GM19395 (cell line): ENCODE measurements around the gene RPRD1B.

Experiments
- ATAC-seq: cut with Tn5 transposase; IDR thresholded peaks from one replicate; pipeline ENCODE4 v1.9.1; 2021; ENCODE audit warnings: mild to moderate bottlenecking, moderate library complexity; ENCODE audit not compliant: unreplicated experiment

The RPRD1B gene, protein sequence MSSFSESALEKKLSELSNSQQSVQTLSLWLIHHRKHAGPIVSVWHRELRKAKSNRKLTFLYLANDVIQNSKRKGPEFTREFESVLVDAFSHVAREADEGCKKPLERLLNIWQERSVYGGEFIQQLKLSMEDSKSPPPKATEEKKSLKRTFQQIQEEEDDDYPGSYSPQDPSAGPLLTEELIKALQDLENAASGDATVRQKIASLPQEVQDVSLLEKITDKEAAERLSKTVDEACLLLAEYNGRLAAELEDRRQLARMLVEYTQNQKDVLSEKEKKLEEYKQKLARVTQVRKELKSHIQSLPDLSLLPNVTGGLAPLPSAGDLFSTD

GRCh38 chr20:38033330-38034107 is at the start of gene RPRD1B, which contains the start of gene TTI1:
RPRD1B (plus strand) TSS chr20:38033746; CDS start chr20:38033948, 202 bp downstream.
TTI1 (minus strand) TSS chr20:38033456; CDS start chr20:38013816, 19,640 bp downstream.
- peak; percentile 81 for ATAC-seq

DNA sequence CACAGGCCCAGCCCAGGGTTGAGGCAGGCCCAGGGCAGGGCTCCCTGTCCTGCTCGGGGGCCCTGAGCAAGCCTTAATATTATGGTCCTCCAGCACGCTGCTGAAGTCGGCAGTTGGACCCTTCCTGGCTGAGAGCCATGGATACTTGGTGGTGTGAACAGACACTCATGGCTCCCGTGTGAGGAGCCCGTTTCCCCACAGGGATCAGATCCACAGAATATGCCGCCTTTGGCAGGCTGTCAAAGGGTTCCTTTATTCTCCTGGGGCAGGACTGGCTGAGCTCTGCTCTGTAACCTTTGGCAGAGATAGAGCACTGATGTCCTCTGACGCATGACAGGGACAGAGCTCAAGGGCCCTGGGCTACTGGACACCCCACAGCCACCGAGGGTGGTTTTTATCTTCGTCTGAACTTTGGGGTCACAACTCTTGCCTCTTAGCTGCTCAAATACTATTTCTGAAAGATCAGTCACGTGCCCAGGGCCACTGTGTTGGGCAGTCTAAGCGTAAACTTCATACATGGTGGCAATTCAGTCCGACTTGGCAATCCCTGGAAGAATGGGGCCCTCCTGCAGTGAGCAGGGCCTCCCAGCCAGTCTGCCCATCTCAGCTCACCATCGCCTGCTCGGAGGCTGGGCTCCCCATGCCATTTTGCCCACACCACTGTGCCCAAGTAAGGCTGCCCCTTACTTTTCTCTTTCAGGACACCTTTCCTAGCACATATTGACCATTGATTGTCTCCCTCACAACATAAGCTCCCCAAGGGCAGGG is 49.3 kb upstream of the RPRD1B start:
- no peak for ATAC-seq

DNA sequence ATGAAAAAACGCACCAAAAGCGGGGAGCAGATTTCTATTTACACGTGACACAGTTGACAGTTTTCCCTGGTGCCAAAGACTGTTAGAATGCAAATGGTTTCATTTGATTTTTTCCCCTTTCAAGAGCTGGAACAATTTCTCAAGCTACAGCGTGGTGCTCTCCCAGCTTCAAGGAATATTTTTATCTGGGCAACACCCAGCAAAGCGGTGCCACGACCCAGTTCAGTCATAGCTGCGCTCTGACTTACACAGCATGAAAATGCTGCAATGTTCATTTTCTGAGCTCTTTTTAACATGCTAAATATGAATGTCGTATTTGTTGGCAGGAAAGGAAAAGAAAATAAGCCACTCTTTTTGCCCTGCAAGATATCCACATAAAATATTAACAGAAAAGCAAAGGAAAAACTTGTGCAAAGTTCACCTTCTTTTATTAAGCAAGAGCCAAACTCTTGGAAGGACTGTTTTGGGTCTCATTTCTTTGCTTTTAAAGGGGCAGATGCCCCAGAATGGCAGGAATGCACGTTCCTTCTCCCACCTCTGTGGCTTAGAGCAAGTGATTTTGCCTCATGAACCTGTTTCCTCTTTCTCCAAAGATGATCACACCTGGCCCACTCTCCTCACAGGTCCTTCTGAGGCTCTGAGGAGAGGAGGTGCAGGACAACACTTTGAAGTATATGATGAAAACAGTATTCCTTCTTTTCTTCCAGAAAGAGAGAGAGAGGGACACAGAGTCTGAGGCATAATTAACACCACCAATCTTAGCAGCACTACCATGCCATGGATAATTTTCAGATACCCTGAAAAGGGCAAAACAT is 47.3 kb upstream of the RPRD1B start:
- no peak for ATAC-seq

GRCh38 chr20:37986873-37987601 is 46.5 kb upstream of the RPRD1B start:
- no peak for ATAC-seq

DNA sequence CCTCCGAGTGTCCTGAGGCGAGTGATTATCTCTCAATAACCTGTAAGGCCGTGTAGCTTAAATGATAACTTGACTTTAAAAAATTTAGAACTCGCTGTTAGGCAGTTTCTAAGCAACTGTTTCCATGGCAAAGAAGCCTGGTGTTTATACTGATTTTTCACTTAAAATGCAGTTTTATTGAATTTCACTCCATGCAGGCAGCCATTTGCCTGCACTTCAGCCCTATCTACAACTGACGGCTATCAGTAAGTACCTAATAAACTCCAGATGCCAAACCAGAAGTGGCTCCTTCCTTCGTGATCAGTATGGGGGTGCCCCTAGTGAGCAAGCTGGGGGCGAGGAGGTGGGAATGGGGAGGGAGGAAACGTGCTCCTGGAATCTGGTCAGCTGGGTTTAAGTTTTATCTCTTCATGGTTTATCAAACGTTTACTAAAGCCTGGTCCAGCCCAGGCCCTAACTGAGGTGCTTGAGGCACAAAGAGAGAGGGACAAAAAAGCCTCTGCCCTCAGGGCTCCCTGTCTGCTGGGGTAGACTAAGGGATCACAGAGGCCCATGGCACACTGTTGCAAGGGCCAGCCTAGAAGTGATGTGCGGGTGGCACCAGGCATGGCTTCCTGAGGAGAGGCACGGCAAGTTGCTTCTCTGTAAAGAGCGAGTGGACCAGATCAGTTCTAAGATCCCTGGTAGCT is 45.8 kb upstream of the RPRD1B start:
- no peak for ATAC-seq

- ATAC-seq, result no peak
Observed at GRCh38 chr20:37988306-37988954, 45.1 kb upstream of the RPRD1B start.

GRCh38 chr20:37989601-37990295 is 43.8 kb upstream of the RPRD1B start:
- ATAC-seq, result no peak

DNA sequence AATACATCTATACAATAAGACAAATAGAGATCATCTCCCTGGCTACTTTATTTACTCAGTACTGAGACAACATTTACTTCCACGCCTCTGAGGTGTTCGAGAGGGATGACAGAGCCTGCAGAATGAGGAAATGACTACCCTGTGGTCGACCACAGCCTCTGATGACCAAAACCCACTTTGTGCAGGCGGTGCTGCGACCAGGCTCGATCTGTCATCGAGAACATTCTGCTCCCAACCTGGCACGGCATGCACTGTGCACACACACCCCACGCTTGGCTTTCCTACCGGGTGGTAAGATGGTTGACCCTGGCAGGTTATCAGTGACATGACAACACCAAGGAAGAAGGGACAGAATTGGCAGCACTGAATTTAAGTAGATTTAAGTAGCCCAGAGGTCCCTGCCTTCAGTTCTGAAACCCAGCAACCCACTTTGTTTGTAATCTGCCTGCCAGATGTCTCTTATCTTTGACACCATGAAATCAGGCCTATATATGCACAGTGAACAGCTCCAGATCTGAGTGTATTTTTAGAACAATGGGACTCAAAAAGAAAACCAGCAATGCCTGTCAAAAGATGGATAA is 42.9 kb upstream of the RPRD1B start:
- peak; percentile 89 for ATAC-seq

GRCh38 chr20:37991157-37991866 is 42.2 kb upstream of the RPRD1B start:
- no peak for ATAC-seq

GRCh38 chr20:37991908-37992307 is 41.6 kb upstream of the RPRD1B start:
- ATAC-seq, result no peak

DNA sequence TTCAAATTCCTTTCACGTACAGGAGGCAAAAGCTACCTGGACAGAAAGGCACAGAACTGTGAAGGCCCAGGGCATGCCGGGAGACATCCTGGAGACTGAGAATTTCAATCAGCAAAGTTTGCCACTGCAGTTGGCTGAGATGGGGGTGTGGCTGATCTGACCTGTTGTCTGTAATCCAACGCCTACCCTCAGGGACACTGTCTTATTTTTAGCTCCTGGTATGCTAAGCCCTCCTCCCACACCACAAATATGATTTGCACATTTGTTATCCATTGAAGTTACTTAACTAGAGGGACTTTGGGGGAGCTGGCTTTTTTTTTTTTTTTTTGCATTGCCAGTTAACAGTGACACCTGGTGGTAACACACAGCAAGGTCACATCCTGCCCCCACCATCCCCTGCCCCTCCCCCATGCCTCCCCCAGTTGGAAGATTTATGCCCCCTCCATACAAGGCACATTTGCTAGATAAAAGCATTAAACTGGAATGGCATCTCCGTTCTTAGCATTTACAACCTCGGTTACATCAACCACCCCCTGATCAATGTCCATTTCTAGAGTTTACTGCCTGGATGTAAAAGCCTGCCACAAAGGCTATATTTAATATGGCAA is 40.6 kb upstream of the RPRD1B start:
- no peak for ATAC-seq

DNA sequence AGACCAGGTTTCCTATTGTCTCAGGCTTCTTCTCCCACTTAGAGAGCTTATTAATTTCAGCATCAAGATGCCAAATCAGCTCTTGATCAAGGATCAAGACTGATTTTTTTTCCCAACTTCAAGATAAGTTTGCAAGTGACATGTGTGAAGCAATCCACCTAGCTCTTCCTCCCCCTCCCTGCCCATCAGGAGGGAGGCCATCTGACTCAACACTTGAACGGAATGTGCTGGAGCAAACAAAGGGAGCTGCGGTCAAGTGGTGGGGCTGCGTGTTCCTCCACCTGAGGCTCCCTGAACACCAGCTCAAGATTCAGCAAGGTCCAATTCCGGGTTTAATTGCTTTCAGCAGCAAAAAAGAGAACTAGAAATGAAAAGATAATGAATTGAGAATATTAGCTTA is 39.0 kb upstream of the RPRD1B start:
- no peak for ATAC-seq

GRCh38 chr20:37995856-37996605 is 37.5 kb upstream of the RPRD1B start:
- no peak for ATAC-seq

- ATAC-seq, result no peak
Observed at GRCh38 chr20:37997516-37997915, 36.0 kb upstream of the RPRD1B start.

- ATAC-seq, result no peak
Observed at GRCh38 chr20:37999526-38000263, 33.9 kb upstream of the RPRD1B start.
